NCI-H2107 treated with DMSO at 0.1 percent for 48 hours (cell line): ENCODE data around the gene HS3ST4.
"Not testable (repeated sequence)": the region's sequence is repeated elsewhere in the genome, so short reads cannot be mapped to it uniquely, and the experiment has no call there.

Experiments used
- DNase-seq: peaks from one replicate; lab custom pipeline; 2025; ENCODE audit not compliant: unreplicated experiment; lab: John Stamatoyannopoulos, UW

Gene HS3ST4

DNA sequence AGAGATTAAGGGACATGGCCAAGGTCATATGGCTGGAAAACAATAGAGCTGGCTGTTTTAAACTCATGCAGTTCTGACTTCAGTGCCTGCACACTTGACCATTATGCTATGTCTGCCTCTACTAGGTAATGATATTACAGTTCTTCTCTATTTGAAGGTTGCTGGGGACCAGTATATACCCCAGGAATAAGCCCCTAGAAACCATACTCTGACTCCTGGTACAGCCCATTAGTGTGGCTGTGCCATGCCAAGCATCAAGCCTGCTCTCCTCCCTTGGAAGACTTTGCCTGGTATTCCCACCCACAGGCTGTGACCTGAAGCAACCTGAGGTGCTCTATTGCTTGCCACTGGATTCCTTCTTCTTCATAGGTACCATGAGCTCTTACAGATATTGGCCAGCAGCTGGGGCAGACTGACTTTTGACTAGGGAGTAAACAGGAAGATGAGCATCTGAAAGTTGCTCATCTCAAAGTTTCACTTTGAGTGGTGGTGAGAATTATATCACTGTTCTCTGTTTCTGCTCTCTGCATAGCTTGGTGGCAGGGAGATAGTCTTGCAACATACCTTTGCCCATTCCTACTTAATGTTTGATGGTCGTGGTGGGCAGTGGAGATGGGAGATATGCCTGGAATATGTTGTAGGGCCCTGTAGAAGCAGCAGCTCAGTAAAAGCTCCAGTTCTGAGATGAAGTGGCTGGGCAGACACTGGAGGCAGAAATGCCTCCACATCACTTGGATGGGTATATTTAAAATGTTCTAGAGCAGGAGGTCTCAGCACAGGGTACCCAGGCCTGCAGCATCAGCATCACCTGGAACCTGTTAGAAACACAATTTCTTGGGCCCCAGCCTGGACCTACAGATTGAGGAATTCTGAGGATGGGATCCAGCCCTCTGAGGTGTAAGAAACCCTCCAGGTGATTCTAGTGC, 274.7 kb downstream of the HS3ST4 start:
- DNase-seq: no peak

DNA sequence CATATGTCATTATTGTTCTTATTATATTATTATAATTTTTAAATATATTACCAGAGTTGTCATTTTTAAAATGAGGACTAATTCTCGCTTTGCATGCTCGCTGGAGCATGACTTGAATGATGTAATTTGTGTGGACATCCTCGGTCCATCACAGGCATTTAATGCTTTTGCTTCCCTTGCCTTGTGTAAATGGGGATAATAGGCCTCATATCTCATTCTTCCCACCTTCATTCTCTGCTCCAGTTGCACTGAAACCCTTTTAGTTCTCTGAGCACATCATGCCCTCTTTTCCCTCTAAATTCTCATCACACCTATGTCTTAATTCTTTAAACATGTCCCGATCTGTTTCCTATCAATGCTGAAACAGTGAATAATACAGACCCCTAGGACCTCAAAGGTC, 285.4 kb downstream of the HS3ST4 start:
- no peak for DNase-seq

DNA sequence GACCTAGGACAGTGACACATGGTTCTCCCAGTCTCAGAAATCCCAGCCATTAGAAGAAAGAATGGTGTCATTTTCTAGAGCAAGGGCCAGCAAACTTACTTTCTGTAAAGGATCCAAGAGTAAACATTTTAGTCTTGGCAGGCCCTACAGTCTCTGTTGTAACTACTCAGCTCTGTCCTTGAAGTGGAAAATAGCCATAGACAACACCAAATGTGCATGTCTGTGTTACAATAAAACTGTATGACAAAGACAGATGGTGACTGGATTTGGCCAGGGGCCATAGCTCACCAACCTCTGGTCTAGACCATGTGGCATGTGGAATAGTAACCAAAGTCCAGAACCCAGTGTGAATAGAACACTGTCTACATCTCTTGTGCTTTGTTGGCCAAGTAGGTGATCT, 286.5 kb downstream of the HS3ST4 start:
- DNase-seq: no peak

DNA sequence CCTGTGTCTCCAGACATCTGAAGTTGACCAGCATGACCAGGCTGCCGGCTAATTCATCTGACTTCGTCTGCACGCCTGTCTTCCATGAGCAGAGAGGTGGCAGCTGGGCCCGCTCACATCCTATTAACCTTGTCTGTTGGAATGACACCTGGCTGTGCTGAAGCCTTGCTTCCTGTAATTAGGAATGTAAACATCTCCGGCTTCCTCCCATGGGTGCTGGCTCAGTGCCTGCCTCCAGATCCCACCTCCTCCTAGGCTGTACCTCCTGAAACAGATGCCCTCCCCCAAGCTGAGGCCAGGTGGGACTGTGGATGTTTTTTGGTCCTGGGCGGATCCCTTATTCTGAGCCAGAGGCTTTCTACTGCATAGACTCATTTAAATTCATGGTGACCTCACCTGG, 296.3 kb downstream of the HS3ST4 start:
- peak; percentile 38 for DNase-seq

DNA sequence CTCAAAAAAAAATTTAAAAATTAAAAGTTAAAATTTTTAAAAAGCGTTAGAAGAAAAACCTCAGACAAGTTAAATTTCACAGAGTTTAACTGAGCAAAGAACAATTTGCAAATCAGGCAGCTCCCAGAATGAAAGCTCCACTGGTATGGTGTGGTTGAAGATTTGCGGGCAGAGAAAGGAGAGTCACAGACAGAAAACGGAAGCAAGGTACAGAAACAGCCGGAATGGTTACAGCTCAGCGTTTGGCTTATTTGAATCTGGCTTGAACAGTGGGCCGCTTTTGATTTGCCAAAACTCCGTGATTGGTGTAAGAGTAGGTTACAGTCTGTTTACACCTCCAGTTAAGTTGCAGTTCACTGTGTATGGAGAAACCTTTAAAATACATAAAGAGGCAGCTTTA, 297.1 kb downstream of the HS3ST4 start:
- no peak for DNase-seq

DNA sequence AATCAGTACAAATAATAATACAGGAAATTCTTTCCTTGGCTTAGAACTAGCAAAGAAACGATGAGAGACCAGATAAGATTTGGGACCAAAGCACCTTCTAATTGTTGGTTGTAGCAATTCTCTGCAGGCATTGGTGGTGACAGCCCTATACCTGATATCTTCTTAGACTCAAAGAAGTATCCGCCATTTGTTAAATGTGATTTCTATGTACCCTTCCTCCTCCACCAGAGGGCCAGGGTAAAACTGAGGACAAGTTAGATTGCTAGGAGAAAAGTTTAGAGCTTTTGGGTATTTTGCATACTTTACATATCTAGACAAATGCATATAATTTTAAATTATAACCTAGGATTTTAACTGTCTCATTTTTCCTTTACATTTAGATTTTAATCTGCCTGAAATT, 304.3 kb downstream of the HS3ST4 start:
- no peak for DNase-seq

DNA sequence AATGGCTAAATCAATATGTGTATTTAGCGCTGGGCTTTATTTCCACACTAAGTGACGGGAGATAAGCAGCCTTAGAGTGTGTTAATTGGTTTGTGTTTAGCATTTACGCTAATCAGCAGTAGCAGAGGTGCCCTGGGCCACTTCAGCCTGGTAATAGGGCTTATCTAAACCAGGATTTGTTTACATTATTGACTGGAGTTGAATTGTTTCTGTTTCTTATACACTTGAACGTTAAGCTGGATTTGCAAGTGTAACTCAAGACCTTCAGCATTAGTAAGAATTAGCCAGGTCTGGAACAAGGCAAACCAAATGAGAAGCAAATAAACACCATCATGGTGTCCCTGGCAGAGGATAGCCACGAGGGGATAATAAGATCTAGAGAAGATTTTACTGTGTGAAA, 313.6 kb downstream of the HS3ST4 start:
- peak; percentile 7 for DNase-seq

DNA sequence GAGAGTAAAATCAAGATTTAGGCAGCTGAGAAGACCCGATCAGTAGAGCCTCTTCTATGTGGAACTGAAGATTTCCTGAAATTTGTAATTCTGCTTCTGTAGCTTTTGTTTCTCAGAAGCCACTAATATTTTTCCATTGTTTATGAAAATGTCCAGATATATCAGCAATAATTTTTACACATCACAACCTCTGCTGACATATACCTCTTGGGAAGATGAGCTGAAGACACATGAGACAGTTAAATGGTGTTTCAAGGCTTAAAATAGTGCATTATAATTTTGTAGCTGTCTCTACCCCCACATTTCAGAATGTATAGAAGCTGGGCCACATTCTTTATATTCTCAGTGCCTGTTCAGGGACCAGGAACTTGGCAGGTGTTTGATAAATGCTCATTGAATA, 320.6 kb downstream of the HS3ST4 start:
- DNase-seq: no peak

DNA sequence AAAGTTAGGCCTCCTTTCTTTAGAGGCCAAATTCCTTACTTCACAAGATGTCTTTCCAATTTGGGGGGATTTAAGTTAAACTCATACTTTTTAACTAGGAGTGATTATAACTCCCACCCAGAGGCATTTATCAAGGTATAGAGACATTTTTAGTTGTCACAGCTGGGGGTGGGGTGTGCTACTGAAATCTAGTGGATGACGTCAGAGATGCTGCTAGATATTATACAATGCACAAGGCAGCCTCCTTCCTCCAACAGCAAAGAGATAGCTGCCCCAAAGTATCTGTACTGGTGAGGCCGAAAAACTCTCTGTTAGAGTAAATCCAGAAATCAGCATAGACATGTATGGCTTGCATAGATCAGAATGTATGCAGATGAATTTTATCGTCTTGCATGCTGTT, 324.0 kb downstream of the HS3ST4 start:
- DNase-seq: no peak

DNA sequence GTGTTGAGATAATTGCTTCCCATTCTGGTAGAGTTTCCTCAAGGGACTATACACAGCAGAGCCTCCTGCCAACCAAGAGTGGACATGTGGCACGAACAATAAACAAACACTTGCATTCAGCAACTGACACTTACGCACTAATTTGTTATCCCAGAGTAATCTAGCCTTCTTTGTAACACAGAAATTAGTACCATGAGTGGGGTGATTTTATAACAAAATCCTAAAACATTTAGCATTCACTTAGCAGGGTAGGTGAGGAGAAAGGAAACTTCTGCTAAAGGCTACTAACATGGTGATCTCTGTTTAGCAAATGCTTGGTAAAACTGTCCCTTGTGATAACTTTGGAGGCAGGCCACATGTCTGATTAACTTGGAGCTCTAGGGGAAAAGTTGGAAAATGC, 325.2 kb downstream of the HS3ST4 start:
- peak; percentile 8 for DNase-seq

DNA sequence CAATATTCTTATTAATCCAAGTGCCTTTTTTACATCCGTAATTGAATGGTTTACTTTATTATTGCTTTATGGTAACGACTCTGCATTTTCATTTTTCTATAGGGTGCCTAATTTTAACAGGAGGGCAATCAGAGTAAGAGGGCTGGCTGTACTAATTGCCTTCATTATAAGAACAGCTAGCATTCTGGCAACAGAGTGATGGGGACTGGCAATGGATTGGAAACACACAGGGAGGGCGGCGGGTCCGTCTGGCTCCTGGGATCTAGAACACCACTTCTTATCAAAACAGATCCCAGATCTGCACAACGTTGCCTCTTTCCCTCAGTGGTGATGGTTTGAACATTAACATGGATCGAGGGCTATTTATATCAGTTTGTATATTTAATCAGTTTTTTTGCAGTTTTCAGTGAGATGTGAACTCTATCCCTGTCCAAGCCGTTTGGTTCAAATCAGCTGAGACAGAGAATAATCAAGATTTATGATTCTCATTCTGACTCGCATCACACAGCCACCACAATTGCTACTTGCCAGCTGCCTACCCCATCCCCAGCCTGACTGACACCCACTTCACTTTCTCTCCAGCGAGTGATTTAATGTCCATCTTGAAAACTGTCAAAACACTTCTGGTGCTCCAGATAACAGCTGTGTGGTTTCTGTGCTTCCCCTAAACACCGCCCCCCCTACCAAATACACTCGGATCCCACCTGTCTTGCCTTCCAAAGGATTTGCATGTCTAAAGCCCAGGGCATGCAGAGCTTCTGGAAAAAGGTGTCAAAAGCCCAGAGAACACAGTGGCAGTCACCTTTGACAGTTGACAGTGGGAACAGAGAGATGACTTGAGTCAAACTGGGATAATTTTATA, 327.9 kb downstream of the HS3ST4 start:
- DNase-seq: peak; percentile 84

DNA sequence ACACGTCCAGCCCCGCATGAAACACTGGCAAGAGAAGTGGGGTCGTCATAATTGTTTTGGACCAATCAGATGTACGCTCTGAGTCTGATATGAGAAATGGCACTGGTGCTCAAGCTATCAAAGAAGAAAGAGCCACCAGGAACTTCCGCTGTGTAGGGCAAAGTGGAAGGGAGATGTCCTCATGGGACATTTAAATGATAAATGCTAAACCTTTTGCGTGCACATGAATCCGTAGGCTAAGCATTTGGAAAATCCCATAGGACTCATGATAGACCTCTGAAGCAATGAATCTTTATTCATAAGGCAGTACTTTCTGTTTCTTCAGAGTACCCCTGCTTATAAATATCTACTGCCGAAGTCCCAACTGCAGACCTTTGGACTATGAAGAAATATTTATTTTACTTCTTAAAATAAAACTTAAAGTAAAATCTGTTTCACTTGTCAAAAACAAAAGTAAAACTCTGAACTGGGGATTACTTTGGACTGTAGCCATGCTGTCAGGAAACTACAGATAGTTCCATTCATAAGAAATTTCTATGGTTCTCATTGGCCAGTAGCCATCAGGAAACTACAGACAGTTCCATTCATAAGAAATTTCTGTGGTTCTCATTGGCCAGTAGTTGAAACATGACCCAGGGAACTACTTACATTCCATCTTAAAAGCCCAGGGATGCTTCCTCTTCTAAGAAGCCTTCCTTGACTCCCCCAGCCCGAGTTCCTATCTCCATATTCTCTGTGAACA, 335.1 kb downstream of the HS3ST4 start:
- DNase-seq: no peak

DNA sequence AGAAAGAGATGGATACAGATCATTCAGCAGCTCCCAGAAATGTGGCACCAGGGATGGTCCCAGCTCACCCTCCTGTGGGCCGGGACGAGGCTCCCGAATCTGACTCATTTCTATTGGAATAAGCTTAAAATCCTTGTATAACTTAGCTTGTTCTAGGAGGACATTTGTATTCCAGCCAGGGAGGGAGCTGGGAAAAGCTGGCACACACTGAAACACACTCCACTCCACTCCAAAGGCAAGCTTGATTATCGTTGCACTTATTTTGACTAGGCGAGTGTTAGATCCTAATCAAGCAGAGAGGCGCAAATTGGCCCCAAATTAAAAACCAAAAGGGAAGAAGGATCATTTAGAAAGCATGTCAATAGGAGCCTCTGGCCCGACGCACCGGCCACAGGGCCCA, 339.5 kb downstream of the HS3ST4 start:
- no peak for DNase-seq

DNA sequence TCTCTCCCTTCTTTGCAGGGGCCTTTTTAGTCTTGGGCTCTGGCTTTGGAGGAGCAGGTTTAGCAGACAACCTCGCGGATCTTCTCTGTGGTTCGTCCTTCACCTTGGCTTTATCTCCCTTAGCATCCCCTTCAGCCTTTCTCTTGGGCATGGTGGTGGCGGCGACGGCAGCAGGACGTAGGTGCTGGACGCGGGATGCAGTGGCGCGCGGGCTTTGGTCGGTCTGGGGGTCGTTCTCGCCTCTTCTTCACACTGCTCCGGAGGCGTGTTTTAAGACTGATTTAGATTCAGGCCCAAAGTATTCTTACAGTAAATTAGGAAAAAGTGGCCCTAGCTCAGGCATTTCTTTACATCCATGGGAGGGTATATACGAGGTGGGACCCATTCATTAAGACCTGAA, 340.9 kb downstream of the HS3ST4 start:
- DNase-seq: not testable (repeated sequence)

DNA sequence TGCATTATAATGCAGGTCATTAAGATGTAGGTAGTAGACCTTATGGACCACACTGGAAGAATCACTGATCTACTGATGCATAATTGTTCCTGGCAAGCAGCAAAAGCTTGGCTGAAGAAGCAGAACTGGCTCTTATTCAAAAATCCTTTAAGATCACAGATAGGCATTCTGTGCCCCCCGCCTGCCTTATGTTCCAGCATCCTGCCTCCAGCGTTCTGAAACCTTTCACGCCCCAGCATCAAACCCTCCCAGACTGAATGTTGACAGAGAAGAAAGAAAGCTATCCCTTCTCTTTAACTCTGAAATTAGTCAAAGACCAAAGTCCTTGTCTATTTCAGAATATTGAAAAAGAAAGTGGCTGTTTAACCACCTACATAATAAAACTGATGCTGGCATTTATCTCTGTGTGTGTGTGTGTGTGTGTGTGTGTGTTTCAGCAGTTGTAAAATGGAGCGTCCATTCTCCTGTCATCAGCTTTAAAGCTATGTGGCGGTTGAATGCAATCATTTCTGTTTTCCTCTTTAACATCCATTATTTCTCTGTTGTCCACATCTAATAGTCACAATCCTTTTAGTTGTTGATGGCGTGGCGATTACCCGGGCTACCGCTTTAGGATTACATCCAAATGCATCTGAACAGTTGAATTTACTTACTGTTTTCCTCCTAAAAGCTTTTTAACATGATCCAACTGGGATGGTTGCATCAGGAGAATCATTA, 350.4 kb downstream of the HS3ST4 start:
- no peak for DNase-seq

DNA sequence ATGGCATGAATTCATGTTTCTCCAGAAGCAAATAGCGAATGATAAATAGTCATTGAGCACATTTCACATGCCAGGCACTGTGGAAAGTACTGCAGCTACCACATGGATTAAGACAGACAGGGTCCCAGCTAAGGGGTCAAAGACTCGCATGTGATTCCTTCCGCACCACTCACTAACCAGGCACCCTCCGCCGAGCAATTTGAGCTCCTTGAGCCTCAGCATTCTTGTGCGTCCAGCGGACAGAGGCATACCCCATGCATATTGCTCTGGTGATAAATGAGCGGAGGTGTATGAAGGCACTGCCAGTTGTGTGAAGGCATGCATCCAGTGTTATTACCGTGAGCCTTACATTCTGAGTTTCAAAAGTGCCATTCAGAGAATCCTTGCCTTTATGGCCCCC, 358.7 kb downstream of the HS3ST4 start:
- no peak for DNase-seq

DNA sequence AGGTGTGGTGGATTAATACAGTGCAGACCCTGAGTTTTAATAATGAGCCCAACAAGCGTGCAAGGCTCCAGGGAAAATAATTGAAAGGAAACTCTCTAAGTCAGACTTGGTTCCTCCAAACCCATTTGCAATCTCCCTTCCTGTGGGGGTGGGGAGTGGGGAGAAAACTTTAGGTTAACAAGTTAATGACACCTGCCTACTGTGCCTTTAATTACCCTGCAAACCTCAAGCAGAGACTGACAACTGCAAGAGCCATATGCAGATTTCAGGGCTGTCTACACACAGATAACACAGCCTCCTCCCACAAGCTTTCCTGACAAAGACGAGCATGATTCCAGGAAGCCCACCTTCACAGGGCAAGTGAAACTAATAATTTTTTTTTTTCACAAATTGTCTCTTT, 359.3 kb downstream of the HS3ST4 start:
- no peak for DNase-seq

DNA sequence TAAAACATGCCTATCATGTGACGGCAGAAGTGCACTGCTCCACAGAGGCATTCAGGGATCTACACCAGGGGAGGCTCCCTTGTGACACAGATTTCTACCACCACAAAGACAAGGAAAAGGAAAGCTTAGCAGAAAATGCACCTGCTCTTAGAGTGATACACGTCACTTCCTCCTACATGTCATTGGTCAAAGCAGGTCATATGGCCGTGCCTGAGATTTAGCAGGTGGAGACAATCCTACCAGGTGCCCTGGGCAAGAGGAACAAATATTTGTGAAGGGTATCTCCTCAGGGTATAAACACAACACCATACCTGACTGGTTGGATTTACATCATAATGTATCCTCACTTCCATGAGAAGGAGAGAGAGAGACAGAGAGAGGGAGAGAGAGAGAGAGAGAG, 362.1 kb downstream of the HS3ST4 start:
- no peak for DNase-seq

DNA sequence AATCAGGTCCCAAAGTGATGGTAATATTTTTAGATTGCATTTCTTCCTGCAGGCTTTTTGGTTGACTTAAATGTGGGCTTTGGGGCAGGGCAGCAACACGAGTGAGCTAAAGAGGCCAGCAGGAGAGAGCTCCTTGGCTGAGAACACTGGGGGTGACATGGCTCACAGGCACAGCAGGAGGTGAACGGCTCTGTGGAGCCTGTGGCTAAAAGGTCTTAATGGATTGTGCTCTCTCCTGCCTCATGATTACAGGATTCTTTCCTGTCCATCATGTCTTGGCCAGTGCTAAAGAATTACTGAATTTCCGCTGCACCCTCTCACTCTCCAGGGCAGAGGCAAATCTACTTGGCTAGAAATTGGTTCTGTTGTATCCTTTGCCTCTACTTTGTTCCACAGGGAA, 366.6 kb downstream of the HS3ST4 start:
- DNase-seq: no peak

DNA sequence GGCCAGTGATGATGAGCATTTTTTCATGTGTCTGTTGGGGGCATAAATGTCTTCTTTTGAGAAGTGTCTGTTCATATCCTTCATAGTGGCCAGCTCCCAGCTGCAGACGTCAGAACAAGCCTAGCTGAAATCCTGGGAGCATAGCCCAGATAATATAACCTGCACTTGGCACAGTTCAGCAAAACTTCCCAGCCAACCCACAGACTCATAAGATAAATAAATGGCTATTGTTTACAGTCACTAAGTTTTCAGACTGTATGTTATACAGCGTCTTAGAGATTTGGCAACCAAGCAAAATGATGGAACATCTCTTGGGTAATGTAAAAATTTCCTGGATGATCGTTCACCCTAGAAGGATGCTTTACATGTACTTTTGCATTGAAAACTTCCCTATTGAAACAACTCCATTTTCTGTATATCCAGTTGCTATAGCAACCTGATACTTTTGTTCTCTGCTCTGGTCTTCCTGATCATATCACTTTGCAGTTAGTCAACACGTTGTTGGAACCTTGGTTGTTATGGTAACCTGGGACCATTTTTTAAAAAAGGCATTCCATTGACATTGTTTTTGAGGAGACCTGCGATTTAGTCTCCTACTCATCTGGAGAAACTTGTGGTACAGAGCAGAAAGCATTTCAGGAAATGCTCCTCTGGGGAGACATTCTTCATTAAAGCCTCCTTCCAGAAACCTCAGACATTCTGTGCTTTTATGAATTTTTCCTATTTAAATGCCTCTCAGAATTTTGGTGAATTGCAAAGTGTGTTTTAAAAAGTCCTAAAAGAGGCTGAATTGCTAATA, 378.7 kb downstream of the HS3ST4 start:
- DNase-seq: no peak
